Thymus (tissue), 11 donors: ENCODE data around the gene SFSWAP. TPM values are rescaled to one million over a fixed set of nuclear protein-coding genes. Genes with fewer than 3 reads are reported as not detected.

Source experiments
- DNase-seq, 9 donors: peaks; one replicate each; pipeline ENCODE4 v3.0.0-alpha.2; 2013; ENCODE audit warnings: low spot score in 9 of 9, low read depth in 6 of 9, missing footprints in 1 of 9
- H3K27ac ChIP-seq, 2 donors: one replicate each; pipeline ENCODE4 v1.5.1; 2013; ENCODE audit warnings: control low read depth in 1 of 2, low read depth in 1 of 2, low read length in 1 of 2, mild to moderate bottlenecking in 1 of 2, moderate library complexity in 1 of 2
- H3K27me3 ChIP-seq, 2 donors: one replicate each; pipeline ENCODE4 v1.5.1; 2013; ENCODE audit warnings: low read length in 1 of 2; ENCODE audit not compliant: control insufficient read depth in 2 of 2, insufficient read depth in 1 of 2
- H3K36me3 ChIP-seq, 2 donors: one replicate each; pipeline ENCODE4 v1.5.1; 2013; ENCODE audit warnings: low read length in 1 of 2, mild to moderate bottlenecking in 1 of 2, moderate library complexity in 1 of 2; ENCODE audit not compliant: control insufficient read depth in 2 of 2, insufficient read depth in 2 of 2
- H3K4me1 ChIP-seq, 2 donors: one replicate each; pipeline ENCODE4 v1.5.1; 2013; ENCODE audit warnings: low read length in 2 of 2; ENCODE audit not compliant: control insufficient read depth in 2 of 2, insufficient read depth in 2 of 2
- H3K4me3 ChIP-seq, 2 donors: one replicate each; pipeline ENCODE4 v1.5.1; 2013; ENCODE audit warnings: low read length in 2 of 2, control low read depth in 1 of 2, mild to moderate bottlenecking in 1 of 2
- H3K9me3 ChIP-seq, 2 donors: one replicate each; pipeline ENCODE4 v1.5.1; 2013; ENCODE audit warnings: low read length in 1 of 2, mild to moderate bottlenecking in 1 of 2; ENCODE audit not compliant: control insufficient read depth in 2 of 2, insufficient read depth in 1 of 2
- whole genome bisulfite sequencing: extraction: QIAGEN DNeasy Blood & Tissue Kit; methylation state at CpG from one replicate; pipeline ENCODE4 v1.1.7; 2013; 5-methylcytosine and 5-hydroxymethylcytosine counted together
- polyA plus RNA-seq: library from polyadenylated mRNA; stranded (reverse); fragments of 200-250 nt; gene quantifications from one replicate; pipeline ENCODE4 v1.2.3, GENCODE V29; 2013
- total RNA-seq: library from RNA; stranded (reverse); fragments of 120-200 nt; gene quantifications from one replicate; pipeline ENCODE4 v1.2.4, GENCODE V29; 2013
- donor health status: healthy.

The SFSWAP gene
- total and polyA plus RNA-seq, 2 donors = 19.5 to 39.6 TPM

- no peak for DNase-seq
- Histone ChIP-seq H3K36me3 (no peaks in the 10 kb centered on the region), H3K9me3 (peaks cover 2 to 17% of the 10 kb centered on the region in 2 donors), H3K4me3 (no peak overlapping the region), H3K27ac (no peak overlapping the region), H3K27me3 (no peaks in the 10 kb centered on the region), H3K4me1 (no peaks in the 10 kb centered on the region)
- 82% methylated on average over 13 of the region's 13 CpGs for WGBS
These were observed 99.8 kb downstream of the SFSWAP start for GRCh38 chr12:131810726-131811125.

- Histone ChIP-seq H3K27ac (no peak overlapping the region), H3K27me3 (no peaks in the 10 kb centered on the region), H3K36me3 (no peaks in the 10 kb centered on the region), H3K9me3 (peaks cover 2 to 17% of the 10 kb centered on the region in 2 donors), H3K4me1 (no peaks in the 10 kb centered on the region), H3K4me3 (no peak overlapping the region)
- no peak for DNase-seq
- WGBS = 96% methylated on average over 7 of the region's 7 CpGs
These were observed 104.2 kb downstream of the SFSWAP start for GRCh38 chr12:131815131-131815530.

GRCh38 chr12:131816495-131816894 is 105.6 kb downstream of the SFSWAP start:
- Histone ChIP-seq H3K27ac (no peak overlapping the region), H3K9me3 (peaks cover 2 to 12% of the 10 kb centered on the region in 2 donors), H3K4me1 (no peaks in the 10 kb centered on the region), H3K36me3 (no peaks in the 10 kb centered on the region), H3K4me3 (no peak overlapping the region), H3K27me3 (no peaks in the 10 kb centered on the region)
- WGBS = 91% methylated on average over 5 of the region's 5 CpGs
- no peak for DNase-seq

GRCh38 chr12:131817241-131817640 is 106.4 kb downstream of the SFSWAP start:
- Histone ChIP-seq H3K36me3 (no peaks in the 10 kb centered on the region), H3K27me3 (no peaks in the 10 kb centered on the region), H3K4me3 (no peak overlapping the region), H3K9me3 (peaks cover 2 to 10% of the 10 kb centered on the region in 2 donors), H3K4me1 (no peaks in the 10 kb centered on the region), H3K27ac (no peak overlapping the region)
- DNase-seq = no peak
- 95% methylated on average over 19 of the region's 19 CpGs for WGBS

GRCh38 chr12:131818821-131819585 is 108.1 kb downstream of the SFSWAP start:
- Histone ChIP-seq H3K4me3 (no peak overlapping the region), H3K36me3 (no peaks in the 10 kb centered on the region), H3K27ac (no peak overlapping the region), H3K27me3 (peaks cover 0 to 1% of the 10 kb centered on the region in 2 donors), H3K9me3 (no peaks in the 10 kb centered on the region), H3K4me1 (no peaks in the 10 kb centered on the region)
- no peak for DNase-seq
- WGBS = 88% methylated on average over 30 of the region's 30 CpGs

GRCh38 chr12:131824450-131824849 is 113.6 kb downstream of the SFSWAP start:
- no peak overlapping the region for H3K27ac ChIP-seq
- peaks cover 0 to 6% of the 10 kb centered on the region in 2 donors for H3K4me1 ChIP-seq
- no peaks in the 10 kb centered on the region for H3K36me3 ChIP-seq
- H3K27me3 ChIP-seq = peaks cover 25 to 45% of the 10 kb centered on the region in 2 donors
- no peaks in the 10 kb centered on the region for H3K9me3 ChIP-seq
- DNase-seq = no peak
- no peak overlapping the region for H3K4me3 ChIP-seq
- 96% methylated on average over 6 of the region's 6 CpGs for WGBS

- no peak overlapping the region for H3K27ac ChIP-seq
- DNase-seq = no peak
- no peak overlapping the region for H3K4me3 ChIP-seq
- WGBS = 84% methylated on average over 18 of the region's 18 CpGs
- H3K27me3 ChIP-seq = peaks cover 34 to 54% of the 10 kb centered on the region in 2 donors
- H3K9me3 ChIP-seq = no peaks in the 10 kb centered on the region
- H3K4me1 ChIP-seq = peaks cover 0 to 11% of the 10 kb centered on the region in 2 donors
- no peaks in the 10 kb centered on the region for H3K36me3 ChIP-seq
These were observed 114.4 kb downstream of the SFSWAP start for GRCh38 chr12:131825146-131825892.

- DNase-seq = no peak
- Histone ChIP-seq H3K27me3 (peaks cover 43 to 64% of the 10 kb centered on the region in 2 donors), H3K9me3 (no peaks in the 10 kb centered on the region), H3K27ac (no peak overlapping the region), H3K4me1 (peaks cover 0 to 17% of the 10 kb centered on the region in 2 donors), H3K36me3 (no peaks in the 10 kb centered on the region), H3K4me3 (no peak overlapping the region)
- WGBS = 91% methylated on average over 23 of the region's 23 CpGs
These were observed 115.4 kb downstream of the SFSWAP start for GRCh38 chr12:131826097-131826928.
